NCI-H774 (cell line): ENCODE data around the gene COL11A1.
"Not testable (repeated sequence)": the region's sequence is repeated elsewhere in the genome, so short reads cannot be mapped to it uniquely, and the experiment has no call there.

Experiments
- DNase-seq: peaks from one replicate; lab custom pipeline; 2025; lab: John Stamatoyannopoulos, UW

COL11A1 gene

DNA sequence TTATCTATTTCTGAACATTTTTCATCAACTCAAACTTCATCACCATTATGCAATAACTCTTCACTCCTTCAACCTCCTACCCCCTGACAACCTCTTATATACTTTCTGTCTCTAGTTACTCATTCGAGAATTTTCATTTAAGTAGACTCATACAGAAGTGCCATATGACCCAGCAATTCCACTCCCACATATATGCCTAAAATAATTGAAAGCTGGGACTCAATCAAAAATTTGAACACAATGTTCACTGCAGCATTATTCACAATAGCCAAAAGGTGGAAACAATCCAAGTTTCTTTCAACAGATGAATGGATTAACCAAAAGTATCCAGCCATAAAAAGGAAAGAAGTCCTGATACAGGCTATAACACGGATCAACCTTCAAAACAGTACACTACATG lies 24.1 kb downstream of the COL11A1 start:
- DNase-seq = no peak

DNA sequence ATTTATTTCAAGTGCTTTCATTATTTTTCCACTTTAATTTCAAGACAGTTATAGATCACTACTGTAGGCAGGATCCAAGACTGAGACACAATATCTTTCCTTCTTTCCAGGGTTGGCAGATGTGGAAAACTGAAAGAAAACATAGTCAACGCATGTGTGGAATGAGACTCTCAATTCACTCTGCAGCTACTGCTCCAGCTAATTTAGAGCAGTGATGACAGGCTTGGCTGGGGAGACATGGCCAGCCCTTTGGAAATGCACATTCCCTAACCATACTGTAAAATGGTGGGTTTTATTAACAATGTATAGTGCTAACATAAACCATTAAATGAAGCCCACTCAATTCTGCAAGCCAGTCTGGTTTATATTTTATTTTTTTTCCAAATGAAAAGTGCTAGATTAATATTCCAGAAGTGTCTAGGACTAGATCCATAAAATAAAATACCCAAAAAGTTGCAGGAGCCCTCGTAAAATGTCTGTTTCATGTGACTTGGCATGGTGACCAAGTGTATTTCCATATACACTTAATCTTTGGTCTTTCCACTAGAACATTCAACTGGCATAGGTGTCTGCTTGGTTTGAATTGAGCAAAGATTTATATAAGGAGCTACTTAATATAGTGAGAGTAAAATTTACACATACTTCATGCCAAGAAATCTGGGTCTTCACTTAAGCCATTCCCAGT lies 32.9 kb downstream of the COL11A1 start:
- DNase-seq = no peak

DNA sequence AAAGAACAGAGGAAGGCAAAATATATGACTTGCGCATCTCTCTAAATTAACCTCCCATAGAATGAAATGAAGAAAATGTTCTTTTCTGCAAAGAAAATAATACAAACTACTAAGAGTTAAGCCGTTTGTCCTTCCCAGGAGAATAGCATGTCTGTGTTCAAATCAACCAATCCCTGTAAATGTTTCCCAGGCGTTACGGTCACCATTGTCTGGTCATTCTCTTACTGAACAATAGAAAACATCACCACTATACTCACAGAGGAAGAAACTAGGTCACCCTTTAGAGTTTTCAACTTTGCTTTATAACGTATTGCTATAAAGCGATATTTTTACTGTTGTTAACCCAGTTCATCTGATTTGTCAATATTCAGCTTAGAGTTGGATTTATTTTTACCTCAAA lies 34.1 kb downstream of the COL11A1 start:
- DNase-seq = no peak

DNA sequence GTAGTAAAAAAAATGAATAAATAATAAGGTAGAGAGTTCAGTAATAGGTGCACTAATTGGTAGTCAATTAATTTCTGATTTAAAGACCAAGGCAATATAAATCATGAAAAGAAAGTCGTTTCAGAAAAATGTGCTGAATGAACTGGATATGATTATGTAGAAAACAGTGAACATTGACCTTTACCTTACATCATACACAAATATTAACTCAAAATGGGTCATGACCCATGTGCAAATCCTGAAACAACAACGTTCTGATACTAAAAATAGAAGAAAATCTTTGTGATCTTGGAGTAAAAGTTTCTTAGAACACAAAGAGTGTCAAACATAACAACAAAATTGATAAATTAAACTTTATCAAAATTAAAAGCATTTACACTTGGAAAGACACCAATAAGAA lies 39.1 kb downstream of the COL11A1 start:
- DNase-seq = no peak

DNA sequence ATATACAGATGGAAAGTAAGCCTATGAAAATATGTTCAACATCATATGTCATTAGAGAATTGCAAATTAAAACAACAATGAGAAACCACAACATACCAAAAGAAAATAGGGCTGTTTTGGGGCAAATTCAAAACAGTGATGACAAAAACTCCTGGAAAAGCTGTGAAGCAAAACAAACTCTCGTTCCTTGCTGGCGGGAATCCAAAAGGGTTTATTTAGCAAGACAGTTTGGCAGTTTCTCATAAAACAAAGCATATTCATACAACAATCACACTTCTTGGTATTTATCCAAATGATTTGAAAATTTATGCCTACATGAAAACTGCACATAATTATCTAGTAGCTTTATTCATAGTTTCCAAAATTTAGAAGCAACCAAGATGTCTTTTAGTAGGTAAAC lies 44.4 kb downstream of the COL11A1 start:
- DNase-seq = no peak

DNA sequence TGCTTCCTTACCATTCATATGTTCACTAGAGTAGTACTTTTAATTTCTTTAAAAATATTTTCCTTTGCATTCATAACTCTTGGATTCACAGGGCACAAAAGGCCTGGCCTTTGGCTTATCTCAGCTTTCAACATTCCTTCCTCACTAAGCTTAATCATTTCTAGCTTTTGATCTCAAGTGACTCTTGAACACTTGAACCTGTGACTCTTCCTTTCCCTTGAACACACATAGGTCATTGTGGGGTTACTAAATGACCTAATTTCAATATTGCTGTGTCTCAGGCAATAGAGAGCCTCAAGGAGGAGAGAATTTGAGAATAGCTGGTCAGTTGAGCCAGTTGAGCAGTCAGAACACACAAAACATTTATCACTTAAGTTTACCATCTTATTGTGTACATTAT lies 49.9 kb downstream of the COL11A1 start:
- DNase-seq = no peak

DNA sequence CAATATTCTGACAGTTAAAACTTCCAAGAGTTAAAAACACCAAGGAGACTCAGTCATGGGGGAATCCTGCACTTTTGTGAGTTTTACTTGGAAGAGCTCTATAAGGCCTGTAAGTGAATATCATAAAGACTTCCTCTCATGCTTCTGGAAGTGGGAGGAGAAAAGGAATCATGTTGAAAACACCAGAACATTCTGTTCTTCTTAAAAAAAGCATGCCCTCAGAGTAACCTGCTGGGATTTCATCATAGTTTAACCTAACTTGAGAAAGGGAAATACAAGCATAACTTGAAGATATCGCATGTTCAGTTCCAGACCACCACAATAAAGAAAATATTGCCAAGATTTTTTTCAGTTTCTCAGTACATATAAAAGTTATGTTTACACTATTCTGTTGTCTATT lies 51.9 kb downstream of the COL11A1 start:
- DNase-seq = no peak

DNA sequence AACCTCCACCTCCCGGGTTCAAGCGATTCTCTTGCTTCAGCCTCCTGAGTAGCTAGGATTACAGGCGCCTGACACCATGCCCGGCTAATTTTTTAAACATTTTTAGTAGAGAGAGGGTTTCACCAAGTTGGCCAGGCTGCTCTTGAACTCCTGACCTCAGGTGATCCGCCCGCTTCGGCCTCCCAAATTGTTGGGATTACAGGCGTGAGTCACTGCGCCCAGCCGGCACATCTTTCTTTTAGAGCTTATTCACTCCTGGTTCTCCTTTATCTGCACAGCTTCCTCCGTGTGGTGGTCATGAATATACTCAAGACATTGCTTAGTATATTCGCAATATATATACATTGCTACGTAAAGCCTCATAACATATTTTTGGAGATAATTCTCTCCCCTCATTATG lies 80.2 kb downstream of the COL11A1 start:
- DNase-seq = not testable (repeated sequence)

DNA sequence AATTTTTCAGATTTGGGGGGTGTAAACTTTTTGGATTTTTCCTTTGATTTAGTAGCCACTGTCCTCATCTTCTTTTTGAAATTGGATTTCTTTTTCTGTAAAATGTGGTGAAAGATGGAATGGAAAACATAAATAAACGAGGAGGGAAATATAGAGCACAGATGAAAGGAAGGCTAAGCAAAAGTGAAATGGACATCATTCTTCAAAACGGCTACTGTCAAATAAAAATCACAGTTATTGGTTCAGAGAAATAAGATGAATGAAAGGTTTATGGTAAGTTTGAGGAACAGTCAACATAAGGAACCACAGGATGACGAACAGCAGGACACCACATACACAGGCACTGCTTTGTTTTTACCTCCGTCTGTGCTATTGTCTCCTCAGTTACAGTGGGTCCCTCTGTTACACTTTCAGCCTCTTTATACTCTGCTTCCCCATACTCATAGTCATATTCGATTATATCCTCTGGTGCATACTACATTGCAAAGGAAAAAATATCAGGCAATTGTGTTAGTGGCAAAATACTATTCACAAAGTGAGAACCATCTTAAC lies 82.4 kb downstream of the COL11A1 start:
- no peak for DNase-seq

DNA sequence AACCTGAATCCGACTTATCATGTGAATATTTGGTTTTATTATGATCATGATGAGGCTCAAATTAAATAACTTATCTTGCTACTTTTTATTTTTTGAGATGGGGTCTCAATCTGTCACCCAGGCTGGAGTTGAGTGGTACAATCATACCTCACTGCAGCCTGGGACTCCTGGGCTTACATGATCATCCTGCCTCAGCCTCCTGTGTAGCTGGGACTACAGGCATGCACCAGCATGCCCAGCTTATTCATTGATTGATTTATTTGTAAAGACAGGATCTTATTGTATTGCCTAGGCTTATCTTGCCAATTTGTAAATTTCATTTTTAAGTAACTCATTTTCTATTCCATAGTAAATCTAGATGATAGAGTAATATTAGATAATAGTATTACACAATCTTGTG lies 84.3 kb downstream of the COL11A1 start:
- DNase-seq = no peak

DNA sequence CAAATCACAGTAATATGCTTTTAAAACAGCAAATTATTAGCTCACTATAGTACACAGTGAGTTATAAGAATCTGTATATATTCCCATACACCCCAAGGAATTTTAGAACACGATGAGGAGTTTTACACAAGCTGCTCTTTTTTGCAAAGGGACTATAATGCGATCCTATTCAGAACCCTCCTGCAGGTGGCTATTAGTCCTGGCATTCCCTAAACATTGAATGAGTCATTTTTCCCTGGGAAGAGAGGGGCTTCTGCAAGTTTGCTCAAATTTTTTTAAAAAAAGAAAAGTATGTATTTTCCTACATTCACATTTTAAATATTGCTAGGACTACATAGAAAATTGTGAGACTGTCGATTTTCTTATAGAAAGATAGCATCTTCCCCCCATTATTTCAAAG lies 106.3 kb downstream of the COL11A1 start:
- no peak for DNase-seq

DNA sequence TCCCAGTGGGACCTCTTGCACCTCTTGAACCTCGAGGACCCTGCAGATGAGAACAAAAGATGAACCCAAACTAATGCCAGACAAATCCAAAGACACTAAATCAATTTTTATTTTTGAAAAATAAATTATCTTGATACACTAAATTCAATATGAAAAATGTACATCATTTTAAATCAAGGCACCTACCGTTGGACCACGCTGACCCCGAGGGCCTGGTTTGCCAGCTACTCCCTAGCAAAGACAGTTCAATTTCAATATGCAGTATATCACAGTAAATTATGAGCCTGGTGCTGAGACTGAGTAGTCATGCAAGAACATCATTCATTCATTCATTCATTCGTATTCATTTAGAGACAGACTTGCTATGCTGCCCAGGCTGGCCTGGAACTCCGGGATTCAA lies 129.4 kb downstream of the COL11A1 start:
- DNase-seq = no peak

DNA sequence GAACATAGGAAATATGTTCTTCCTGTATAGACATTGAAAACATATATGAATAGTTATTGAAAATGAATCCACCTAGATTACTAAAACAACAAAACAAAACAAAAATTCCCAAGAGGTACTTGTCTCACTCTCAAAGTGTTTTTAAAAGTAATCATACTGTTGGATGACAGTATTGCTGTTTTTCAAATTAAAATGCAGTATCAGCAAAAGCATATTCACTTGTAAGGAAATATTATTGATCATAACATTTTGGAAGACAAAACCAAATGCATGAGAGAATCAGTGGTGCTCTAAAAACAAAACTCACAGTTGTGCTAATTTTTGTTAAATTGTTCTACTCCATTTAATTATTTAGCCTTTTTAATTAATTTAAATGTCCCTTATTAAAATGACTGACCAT lies 131.0 kb downstream of the COL11A1 start:
- DNase-seq = no peak

DNA sequence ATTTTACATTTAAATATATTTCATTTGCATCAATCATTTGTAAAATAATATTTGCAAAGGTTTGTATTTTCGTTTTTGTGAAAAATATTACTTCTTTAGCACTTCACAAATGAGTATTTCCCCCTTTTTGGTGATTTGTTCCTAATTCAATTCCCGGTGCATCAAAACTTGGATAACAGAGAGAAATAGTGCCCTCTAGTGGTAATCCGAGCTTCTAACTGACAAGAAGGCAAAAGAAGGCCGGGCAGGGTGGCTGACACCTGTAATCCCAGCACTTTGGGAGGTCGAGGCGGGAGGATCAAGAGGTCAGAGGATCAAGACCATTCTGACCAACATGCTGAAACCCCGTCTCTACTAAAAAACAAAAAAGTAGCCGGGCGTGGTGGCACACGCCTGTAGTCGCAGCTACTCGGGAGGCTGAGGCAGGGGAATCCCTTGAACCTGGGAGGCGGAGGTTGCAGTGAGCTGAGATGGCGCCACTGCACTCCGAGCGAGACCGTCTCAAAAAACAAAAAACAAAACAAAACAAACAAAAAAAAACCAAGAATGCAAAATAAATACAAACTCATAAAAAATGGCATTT lies 137.7 kb downstream of the COL11A1 start:
- no peak for DNase-seq

DNA sequence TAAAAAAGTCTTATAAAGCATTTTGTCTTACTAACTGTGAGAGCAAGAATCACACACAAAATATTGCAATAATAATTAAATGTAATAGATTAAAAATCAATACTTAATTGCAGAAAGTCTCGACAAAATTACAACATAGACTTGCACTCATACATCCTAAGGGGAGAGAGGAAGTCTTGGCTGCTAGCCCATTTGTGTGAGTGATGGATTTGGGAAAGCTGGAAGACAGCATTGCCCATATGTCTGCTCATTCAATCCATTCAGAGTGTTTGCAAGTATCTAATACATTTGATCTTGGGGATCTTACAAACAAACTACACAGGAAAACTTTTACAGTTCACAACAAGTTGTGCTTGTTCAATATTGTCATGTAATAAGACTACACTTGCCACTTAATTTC lies 140.5 kb downstream of the COL11A1 start:
- DNase-seq = no peak

DNA sequence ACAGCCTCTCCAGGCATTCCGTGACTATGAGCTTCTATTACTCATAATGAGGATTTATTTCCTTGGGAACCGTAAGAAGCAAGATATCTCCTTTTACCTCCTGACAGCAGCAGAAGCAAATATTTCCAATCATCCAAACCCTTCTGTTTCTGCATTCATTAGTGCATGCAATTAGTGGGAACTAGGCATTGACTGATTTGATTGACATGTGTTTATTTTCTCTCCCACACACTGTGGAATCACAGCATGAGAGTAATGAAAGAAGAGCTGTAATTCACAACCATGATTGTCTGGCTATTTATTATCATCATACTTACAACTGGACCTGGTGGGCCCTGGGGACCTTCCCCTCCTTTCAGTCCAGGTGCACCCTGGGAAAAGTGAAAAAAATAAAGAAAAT lies 146.8 kb downstream of the COL11A1 start:
- no peak for DNase-seq

DNA sequence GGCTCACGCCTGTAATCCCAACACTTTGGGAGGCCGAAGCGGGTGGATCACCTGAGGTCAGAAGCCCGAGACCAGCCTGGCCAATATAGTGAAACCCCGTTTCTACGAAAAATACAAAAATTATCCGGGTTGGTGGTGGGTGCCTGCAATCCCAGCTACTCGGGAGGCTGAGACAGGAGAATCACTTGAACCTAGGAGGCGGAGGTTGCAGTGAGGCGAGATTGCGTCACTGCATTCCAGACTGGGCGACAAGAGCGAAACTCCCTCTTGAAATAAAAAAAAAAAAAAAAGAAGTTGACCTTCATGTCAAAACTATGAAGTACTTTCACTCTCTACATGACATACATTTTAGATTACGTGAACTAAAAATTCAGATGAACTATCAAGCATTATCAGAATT lies 153.7 kb downstream of the COL11A1 start:
- no peak for DNase-seq

DNA sequence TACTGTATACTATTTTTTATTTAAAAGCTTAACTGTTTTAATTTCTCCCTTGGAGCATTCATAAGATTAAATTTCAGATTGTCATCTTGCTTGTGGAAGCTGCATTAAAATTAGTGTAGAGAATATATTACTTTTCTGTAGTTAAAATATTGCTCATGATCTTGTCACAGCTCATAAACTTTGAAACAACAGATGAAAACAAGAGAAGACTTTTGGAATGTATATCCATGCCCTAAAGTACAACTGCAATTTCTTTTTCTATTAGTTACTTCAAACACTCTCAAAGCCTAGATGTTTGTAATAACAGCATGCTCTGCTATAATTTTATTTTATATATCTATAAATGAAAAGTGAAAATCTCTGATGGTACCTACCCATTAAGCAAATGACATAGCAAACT lies 155.9 kb downstream of the COL11A1 start:
- DNase-seq = no peak

DNA sequence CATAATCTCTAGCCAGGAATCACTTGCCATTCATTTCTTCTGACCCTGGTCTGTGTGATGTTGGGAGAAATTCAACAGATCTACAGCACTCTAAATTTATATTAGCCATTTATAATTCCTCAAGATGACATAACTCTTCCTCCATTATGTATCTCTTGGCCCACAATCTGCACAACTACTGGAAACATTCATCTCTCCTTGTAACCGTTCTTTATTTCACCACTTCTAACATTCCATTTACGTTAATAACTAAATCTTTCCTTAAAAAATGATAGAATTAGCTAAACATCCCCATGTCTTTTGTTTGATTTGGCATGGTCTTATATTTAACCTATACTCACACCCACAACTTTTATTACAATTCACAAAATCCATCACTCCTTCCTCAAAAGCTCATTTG lies 166.0 kb downstream of the COL11A1 start:
- DNase-seq = no peak

DNA sequence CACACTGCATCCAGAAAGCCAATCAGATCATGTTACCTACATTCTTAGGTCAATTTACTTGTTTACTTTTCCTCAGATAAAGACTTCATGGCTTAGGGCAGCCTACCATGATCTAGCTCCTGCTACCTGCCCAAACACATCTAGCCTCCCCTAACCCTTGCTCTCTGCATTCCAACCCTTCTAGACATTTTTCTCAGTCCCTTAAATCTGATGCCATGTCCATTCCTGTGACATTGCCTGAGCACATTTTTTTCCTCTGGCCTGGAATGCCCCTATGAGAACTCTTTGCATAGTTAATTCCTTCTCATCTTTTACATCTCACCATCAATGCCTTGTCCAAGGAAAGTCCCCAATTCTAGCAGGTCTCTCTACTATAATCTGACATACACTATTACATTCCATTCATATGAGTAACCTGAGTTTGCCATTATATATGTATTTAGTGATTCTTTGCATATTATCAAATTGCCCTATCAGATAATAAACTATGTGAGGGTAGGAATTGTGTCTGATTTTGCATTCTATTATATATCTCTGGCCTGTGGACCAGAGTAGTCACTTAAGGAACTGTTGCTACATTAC lies 166.9 kb downstream of the COL11A1 start:
- no peak for DNase-seq

DNA sequence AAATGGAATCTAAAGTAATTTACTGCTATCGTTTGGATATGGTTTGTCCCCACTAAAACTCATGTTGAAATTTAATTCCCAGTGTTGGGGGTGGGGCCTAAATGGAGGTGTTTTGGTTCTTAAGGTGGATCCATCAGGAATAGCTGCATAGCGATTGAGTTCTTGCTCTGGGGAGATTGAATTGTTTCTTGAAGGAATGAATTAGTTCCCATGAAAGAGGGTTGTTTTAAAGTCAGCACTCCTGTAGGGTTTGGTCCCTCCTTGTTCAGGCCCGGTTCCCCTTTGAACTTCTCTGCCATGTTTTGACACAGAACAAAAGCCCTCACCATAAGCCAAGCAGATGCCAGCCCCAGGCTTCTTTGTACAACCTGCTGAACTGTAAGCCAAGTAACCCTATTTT lies 170.9 kb downstream of the COL11A1 start:
- DNase-seq = no peak

DNA sequence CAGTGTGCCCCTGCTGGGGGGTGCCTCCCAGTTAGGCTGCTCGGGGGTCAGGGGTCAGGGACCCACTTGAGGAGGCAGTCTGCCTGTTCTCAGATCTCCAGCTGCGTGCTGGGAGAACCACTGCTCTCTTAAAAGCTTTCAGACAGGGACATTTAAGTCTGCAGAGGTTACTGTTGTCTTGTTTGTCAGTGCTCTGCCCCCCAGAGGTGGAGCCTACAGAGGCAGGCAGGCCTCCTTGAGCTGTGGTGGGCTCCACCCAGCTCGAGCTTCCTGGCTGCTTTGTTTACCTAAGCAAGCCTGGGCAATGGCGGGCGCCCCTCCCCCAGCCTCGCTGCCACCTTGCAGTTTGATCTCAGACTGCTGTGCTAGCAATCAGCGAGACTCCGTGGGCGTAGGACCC lies 175.0 kb downstream of the COL11A1 start:
- DNase-seq = not testable (repeated sequence)

DNA sequence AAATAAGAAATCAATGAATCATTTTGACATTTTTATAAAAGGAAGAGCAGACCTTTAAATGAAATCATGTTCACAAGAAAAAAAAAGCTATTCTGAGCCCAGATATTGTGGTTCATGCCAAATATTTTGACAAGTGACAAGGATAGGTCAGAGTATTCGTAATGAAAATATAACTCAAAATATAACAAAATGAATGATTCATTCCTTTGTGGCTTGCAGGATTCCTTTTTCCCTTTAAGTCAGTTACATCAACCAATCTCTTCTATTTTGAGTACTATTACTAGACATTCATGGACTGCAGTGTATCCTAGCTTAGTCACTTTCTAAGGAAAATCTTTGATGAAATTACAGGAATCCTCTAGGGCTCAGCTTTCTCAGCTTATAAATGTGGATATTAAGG lies 188.7 kb downstream of the COL11A1 start:
- DNase-seq = no peak

DNA sequence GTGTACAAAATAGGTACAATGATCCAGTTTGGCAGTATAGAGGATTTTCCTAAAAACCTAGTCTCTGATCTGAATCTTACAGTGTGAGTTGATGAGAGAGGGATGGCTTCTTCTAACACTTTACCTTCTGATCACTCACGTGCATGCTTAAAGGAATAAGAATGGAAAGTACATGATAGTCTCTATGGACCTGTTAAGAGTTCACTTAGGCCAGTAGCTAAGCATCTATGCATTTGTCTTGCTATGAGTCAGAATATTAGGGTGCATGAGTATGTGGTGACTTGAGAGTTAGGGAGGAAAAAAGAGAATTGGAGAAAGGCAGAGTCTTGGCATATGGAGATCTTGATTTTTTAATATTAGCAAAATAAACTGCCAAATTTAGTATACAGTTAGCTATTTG lies 206.3 kb downstream of the COL11A1 start:
- DNase-seq = no peak
